ES-I3 (cell line): ENCODE data around the gene TRIM24.

ENCODE experiments used
- H3K36me3 ChIP-seq: 2 replicates; pipeline ENCODE4 v1.6.1; 2013; ENCODE audit warnings: mild to moderate bottlenecking, low read length, control low read depth, moderate library complexity; ENCODE audit not compliant: insufficient read depth
- H3K4me1 ChIP-seq: 2 replicates; pipeline ENCODE4 v1.6.1; 2013; ENCODE audit warnings: mild to moderate bottlenecking, control low read depth, low read length; ENCODE audit not compliant: insufficient read depth
- H3K9ac ChIP-seq: 2 replicates; pipeline ENCODE4 v1.6.1; 2013; ENCODE audit warnings: low read depth, mild to moderate bottlenecking, low read length, moderate library complexity
- H3K9me3 ChIP-seq: 2 replicates; pipeline ENCODE4 v1.6.1; 2013; ENCODE audit warnings: mild to moderate bottlenecking, low read length, moderate library complexity; ENCODE audit not compliant: control insufficient read depth, insufficient read depth

Gene TRIM24

GRCh38 chr7:138610671-138611170, 150.7 kb downstream of the TRIM24 start:
- H3K4me1 ChIP-seq = no peaks in the 10 kb centered on the region
- H3K36me3 ChIP-seq = no peaks in the 10 kb centered on the region
- H3K9me3 ChIP-seq = no peaks in the 10 kb centered on the region; the same call in 1 of the 2 replicates
- H3K9ac ChIP-seq = no peak overlapping the region

DNA sequence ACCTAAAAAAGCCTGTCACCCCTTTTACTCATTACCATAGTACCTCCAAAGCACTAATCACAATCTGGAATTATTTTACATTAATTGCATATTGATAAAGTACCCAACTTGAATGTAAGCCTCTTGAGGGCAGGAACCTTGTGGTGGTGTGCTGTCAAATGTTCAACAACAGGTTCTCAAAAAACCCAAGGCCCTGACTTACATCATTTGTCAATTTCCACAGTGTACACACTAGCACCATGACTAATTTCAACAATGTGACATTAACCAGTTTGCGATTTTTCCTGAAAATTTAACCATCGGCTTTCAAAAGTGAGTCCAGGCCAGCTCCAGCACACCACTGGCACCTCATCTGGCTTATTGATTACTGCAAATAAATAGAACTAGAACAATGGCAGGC, 153.6 kb downstream of the TRIM24 start:
- Histone ChIP-seq H3K9ac (no peak overlapping the region), H3K36me3 (no peaks in the 10 kb centered on the region), H3K4me1 (no peaks in the 10 kb centered on the region), H3K9me3 (no peaks in the 10 kb centered on the region)

- no peaks in the 10 kb centered on the region for H3K4me1 ChIP-seq
- H3K9ac ChIP-seq = no peak overlapping the region
- no peaks in the 10 kb centered on the region for H3K36me3 ChIP-seq
- no peaks in the 10 kb centered on the region for H3K9me3 ChIP-seq
These were observed 156.0 kb downstream of the TRIM24 start for GRCh38 chr7:138616085-138616484.

- Histone ChIP-seq H3K9ac (no peak overlapping the region), H3K4me1 (no peaks in the 10 kb centered on the region), H3K9me3 (no peaks in the 10 kb centered on the region), H3K36me3 (no peaks in the 10 kb centered on the region)
These were observed 158.4 kb downstream of the TRIM24 start for GRCh38 chr7:138618506-138618905.

GRCh38 chr7:138618933-138619332, 158.9 kb downstream of the TRIM24 start:
- no peak overlapping the region for H3K9ac ChIP-seq
- H3K4me1 ChIP-seq = no peaks in the 10 kb centered on the region
- no peaks in the 10 kb centered on the region for H3K9me3 ChIP-seq
- H3K36me3 ChIP-seq = no peaks in the 10 kb centered on the region

DNA sequence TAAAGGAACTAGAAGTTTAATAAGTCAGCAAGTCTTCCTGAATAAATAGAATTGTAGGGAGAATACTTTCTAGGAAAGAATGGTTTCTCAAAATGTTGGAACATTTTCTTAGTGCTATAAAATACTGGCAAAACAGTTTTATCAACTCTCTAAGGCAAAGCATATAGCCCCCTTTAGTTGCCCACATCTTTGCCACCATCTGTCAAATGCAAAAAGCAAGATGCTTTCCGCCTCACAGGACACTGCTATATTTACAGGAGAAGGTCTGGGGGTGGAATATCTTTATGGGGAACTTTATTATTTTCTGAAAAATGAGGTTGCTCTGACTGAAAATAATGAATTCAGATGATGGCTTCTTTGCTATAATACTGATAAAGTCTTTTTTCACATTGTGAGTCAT, 162.8 kb downstream of the TRIM24 start:
- no peaks in the 10 kb centered on the region; the same call in 1 of the 2 replicates for H3K36me3 ChIP-seq
- H3K9me3 ChIP-seq = no peaks in the 10 kb centered on the region
- H3K9ac ChIP-seq = no peak overlapping the region
- 0 out of 2 replicates have a peak, but pooled peaks cover 7% of the 10 kb centered on the region for H3K4me1 ChIP-seq

GRCh38 chr7:138625084-138625848, 165.2 kb downstream of the TRIM24 start:
- Histone ChIP-seq H3K9me3 (no peaks in the 10 kb centered on the region), H3K9ac (no peak overlapping the region), H3K36me3 (no peaks in the 10 kb centered on the region; the same call in 1 of the 2 replicates), H3K4me1 (0 out of 2 replicates have a peak, but pooled peaks cover 7% of the 10 kb centered on the region)

DNA sequence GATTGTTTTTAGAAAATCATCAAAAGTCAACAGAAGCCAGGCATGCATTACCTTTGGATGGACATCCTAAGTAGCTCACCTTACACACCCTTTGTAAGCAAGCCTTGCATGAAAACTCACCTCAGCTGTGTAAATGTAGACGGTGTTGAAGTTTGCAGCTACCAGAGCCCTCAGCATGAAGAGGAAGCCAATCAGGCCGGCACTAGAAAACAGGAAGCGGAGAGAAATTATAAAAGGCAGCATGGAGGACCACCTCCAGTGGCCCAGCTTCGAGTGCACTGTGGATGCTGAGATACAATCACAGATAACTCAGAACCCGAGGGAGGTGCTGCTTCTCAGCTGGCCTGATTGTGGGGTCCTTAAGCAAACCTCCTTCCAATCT, 165.8 kb downstream of the TRIM24 start:
- Histone ChIP-seq H3K36me3 (no peaks in the 10 kb centered on the region; the same call in 1 of the 2 replicates), H3K9ac (no peak overlapping the region), H3K9me3 (no peaks in the 10 kb centered on the region), H3K4me1 (0 out of 2 replicates have a peak, but pooled peaks cover 7% of the 10 kb centered on the region)

GRCh38 chr7:138626846-138627245, 166.8 kb downstream of the TRIM24 start:
- H3K9me3 ChIP-seq = no peaks in the 10 kb centered on the region
- H3K36me3 ChIP-seq = no peaks in the 10 kb centered on the region; the same call in 1 of the 2 replicates
- H3K9ac ChIP-seq = no peak overlapping the region
- H3K4me1 ChIP-seq = 0 out of 2 replicates have a peak, but pooled peaks cover 7% of the 10 kb centered on the region

DNA sequence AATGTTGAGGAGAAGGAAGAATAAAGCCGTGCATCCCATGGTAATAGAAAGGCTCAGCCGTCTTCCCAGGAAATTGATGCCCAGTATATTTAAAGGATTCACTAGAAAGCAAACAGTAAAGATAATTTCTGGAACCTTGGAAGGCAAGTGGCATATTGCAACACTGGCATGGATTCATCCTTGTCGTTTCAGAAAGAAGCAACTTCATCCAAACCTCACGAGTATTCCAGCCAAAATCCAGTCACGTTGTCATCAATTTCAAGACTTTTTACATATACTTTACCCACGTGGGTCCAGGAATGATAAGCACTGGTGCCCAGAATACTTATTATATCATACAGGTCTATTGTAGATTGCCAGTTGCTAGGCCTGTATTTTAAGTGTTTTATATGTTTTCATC, 167.3 kb downstream of the TRIM24 start:
- 0 out of 2 replicates have a peak, but pooled peaks cover 7% of the 10 kb centered on the region for H3K4me1 ChIP-seq
- no peaks in the 10 kb centered on the region for H3K9me3 ChIP-seq
- no peak overlapping the region for H3K9ac ChIP-seq
- no peaks in the 10 kb centered on the region; the same call in 1 of the 2 replicates for H3K36me3 ChIP-seq

DNA sequence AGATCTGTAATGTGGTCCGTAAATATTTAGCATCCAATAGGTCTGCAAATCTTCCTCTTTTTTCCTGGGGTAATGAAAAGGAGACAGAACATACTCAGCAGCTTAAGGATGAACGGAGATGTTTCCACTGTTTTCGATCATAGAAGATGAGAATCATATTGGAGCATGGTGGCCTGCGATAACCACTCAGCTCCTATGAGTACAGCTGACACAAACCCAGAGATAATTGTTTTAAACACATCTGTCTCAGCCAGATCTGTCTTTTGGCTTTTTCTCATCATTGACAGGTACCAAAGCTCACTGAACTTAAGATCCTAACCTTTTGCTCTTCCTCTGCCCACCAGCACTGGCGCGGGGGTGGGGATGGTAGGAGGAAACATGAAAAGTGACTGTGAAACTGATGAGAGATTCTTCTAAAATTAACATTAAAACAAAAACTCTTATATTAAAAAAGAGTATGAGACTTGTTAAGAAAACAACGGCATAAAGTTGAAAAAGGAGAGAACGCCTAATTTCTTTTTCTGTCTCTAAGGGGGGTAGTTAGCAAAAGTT, 170.1 kb downstream of the TRIM24 start:
- H3K36me3 ChIP-seq = no peaks in the 10 kb centered on the region
- no peak overlapping the region for H3K9ac ChIP-seq
- H3K4me1 ChIP-seq = 0 out of 2 replicates have a peak, but pooled peaks cover 7% of the 10 kb centered on the region
- H3K9me3 ChIP-seq = no peaks in the 10 kb centered on the region

- Histone ChIP-seq H3K9me3 (no peaks in the 10 kb centered on the region), H3K36me3 (no peaks in the 10 kb centered on the region), H3K9ac (no peak overlapping the region), H3K4me1 (no peaks in the 10 kb centered on the region)
These were observed 172.3 kb downstream of the TRIM24 start for GRCh38 chr7:138632384-138632783.

DNA sequence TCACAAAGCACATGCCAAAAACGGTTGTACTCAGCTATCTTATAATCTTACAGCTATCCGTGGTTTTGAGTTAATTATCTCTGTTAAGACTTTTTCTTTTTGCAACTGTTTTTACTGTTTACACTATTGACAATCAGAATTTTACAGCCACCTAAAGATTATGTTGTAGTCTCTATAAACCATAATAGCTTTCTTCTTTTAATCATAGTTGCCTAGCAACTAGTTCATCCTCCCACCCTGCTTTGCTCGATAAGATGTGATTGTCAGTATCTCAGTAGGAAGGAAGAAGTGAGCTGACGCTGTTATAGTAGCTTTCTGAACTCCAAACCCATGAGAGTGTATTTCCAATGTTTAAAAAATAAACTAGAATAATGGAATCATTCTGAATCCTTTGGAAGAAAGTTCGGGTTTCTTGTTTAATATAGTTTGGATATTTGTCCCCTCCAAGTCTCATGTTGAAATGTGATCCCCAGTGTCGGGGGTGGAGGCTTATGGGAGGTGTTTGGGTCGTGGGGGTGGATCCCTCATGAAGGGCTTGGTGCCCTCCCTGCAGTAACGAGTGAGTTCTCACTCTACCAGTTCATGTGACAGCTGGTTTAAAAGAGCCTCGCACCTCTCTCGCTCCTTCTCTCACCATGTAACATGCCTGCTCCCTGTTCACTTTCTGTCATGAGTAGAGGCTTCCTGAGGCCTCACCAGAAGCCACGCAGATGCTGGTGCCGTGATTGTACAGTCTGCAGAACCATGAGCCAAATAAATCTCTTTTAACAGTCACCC, 173.0 kb downstream of the TRIM24 start:
- Histone ChIP-seq H3K36me3 (no peaks in the 10 kb centered on the region), H3K4me1 (no peaks in the 10 kb centered on the region), H3K9ac (no peak overlapping the region), H3K9me3 (no peaks in the 10 kb centered on the region)
